ENCODE measurements around the gene THADA. TPM values are rescaled to one million over a fixed set of nuclear protein-coding genes. Genes with fewer than 3 reads are reported as not detected.

Gene THADA
- total RNA-seq, 4 donors from 2014 or later, result 35.7 to 49.2 (median 47.4) TPM

DNA sequence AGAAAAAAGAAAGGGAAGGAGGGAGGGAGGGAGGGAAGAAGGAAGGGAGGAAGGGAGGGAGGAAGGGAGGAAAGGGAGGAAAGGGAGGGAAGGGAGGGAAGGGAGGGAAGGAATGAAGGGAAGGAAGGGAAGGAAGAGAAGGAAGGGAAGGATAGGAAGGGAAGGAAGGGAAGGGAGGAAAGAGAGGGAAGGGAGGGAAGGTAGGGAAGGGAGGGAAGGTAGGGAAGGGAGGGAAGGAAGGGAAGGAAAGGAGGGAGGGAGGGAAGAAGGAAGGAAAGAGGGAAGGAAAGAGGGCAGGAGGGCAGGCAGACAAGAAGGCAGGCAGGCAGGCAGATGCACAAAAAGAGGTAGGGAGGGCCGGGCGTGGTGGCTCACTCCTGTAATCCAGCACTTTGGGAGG is 74.9 kb downstream of the THADA start:
- Histone ChIP-seq H3K9me3 (peaks cover 0 to 7% (median 0%) of the 10 kb centered on the region in 4 donors), H3K4me3 (no peak overlapping the region), H3K27ac (peak overlapping the region in 2 of 4 donors; percentile 42 to 87), H3K36me3 (peaks cover 0 to 8% (median 0%) of the 10 kb centered on the region in 3 donors), H3K4me1 (peaks cover 0 to 63% (median 26%) of the 10 kb centered on the region in 4 donors), H3K27me3 (no peaks in the 10 kb centered on the region)
- no peak for DNase-seq (ENCODE audit: low spot score in 2 of 2)
- TF ChIP-seq, protein P1, sequence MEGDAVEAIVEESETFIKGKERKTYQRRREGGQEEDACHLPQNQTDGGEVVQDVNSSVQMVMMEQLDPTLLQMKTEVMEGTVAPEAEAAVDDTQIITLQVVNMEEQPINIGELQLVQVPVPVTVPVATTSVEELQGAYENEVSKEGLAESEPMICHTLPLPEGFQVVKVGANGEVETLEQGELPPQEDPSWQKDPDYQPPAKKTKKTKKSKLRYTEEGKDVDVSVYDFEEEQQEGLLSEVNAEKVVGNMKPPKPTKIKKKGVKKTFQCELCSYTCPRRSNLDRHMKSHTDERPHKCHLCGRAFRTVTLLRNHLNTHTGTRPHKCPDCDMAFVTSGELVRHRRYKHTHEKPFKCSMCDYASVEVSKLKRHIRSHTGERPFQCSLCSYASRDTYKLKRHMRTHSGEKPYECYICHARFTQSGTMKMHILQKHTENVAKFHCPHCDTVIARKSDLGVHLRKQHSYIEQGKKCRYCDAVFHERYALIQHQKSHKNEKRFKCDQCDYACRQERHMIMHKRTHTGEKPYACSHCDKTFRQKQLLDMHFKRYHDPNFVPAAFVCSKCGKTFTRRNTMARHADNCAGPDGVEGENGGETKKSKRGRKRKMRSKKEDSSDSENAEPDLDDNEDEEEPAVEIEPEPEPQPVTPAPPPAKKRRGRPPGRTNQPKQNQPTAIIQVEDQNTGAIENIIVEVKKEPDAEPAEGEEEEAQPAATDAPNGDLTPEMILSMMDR (IDR thresholded peaks at IDR 0.05), result no peak
- TF ChIP-seq POLR2A (IDR thresholded peaks at IDR 0.05), result no peak
- no peak for TF ChIP-seq EP300 (IDR thresholded peaks at IDR 0.05)
- WGBS, 2 donors, result 96 to 100% methylated on average over 2 of the region's 2 CpGs

DNA sequence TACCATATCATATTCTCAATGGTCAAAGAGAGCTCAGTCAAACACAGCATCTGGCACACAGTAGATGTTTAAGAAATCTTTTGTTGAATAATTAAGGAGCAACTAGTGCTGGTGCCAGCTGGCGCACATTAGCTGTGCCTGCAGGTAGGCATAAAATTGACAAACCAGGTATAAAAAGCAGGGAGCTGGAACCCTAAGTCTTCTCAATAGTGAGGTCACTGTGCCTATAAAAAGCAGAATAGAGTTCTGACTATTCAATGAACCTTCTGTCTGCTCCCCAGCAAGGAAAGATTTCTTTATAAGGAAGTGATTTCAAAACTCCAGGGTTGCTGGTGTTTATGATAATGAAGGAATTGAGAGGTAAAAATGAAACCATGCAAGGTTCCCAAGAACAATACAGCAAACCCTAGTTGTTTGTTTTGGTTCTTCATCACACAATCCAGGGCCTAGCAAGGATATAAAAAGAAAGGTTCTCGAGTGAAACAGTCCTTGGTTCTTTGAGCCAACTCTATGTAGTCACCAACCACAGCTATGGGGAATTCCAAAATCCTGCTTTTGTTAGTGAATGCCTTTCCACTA is 76.1 kb downstream of the THADA start:
- TF ChIP-seq, protein P1 (IDR thresholded peaks at IDR 0.05), result no peak
- TF ChIP-seq EP300 (IDR thresholded peaks at IDR 0.05), result peak; percentile 54 to 72
- WGBS, 2 donors, result 50% methylated on average over 2 of the region's 2 CpGs
- no peak overlapping the region for H3K4me3 ChIP-seq
- no peaks in the 10 kb centered on the region for H3K27me3 ChIP-seq
- H3K36me3 ChIP-seq, result no peaks in the 10 kb centered on the region
- DNase-seq (ENCODE audit: low spot score in 2 of 2), result no peak
- no peaks in the 10 kb centered on the region for H3K9me3 ChIP-seq
- peaks cover 0 to 58% (median 26%) of the 10 kb centered on the region in 4 donors for H3K4me1 ChIP-seq
- peak overlapping the region; percentile 52 to 87 (median 72) for H3K27ac ChIP-seq

DNA sequence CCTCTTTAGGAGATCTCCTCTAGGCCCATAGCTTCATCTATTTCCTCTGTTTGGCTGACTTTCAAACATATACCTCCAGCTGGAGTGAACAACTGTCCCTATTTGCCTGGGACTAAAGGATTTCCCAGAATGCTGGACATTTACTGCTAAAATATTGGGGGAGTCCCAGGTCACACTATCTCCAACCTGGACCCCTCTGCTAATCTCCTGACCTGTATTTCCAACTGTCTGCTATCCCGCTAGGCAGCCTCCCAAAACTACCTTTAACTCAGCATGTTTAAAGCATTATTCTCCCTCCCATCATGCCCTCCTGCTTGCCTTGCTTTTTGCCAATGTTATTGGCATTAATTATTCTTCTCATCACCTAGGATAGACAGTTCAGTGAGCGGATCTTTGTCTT is 77.1 kb downstream of the THADA start:
- H3K27me3 ChIP-seq, result no peaks in the 10 kb centered on the region
- H3K27ac ChIP-seq, result peak overlapping the region in 3 of 4 donors; percentile 59 to 87 (median 85)
- TF ChIP-seq POLR2A (IDR thresholded peaks at IDR 0.05), result no peak
- TF ChIP-seq EP300 (IDR thresholded peaks at IDR 0.05), result no peak
- TF ChIP-seq, protein P1 (IDR thresholded peaks at IDR 0.05), result no peak
- H3K9me3 ChIP-seq, result no peaks in the 10 kb centered on the region
- 97 to 100% methylated on average over 2 of the region's 2 CpGs for WGBS, 2 donors
- no peak overlapping the region for H3K4me3 ChIP-seq
- peaks cover 0 to 52% (median 26%) of the 10 kb centered on the region in 4 donors for H3K4me1 ChIP-seq
- no peaks in the 10 kb centered on the region for H3K36me3 ChIP-seq
- no peak for DNase-seq (ENCODE audit: low spot score in 2 of 2)

DNA sequence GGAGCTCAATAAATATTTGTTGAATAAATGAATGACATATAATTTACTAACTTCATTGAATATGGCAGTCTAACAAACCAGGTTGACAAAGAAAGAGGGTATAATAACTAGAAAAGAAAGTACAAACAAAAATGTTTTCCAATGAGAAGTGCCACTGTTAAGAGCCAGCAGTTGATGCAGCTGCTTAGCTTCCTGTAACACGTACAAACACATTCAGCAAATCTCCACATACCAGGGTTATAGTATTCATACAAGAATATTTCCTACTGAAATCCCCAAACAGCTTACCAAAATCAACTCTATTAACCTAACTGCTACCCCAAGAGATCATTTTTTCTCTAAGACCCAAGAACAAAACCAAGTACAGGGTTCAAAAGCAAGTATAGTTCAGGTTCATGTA is 77.7 kb downstream of the THADA start:
- H3K27ac ChIP-seq, result peak overlapping the region; percentile 11 to 87 (median 72)
- TF ChIP-seq, protein P1 (IDR thresholded peaks at IDR 0.05), result no peak
- TF ChIP-seq POLR2A (IDR thresholded peaks at IDR 0.05) (no peak), EP300 (IDR thresholded peaks at IDR 0.05) (no peak)
- DNase-seq (ENCODE audit: low spot score in 2 of 2), result no peak
- no peaks in the 10 kb centered on the region for H3K9me3 ChIP-seq
- no peaks in the 10 kb centered on the region for H3K27me3 ChIP-seq
- 16 to 33% methylated on average over 1 of the region's 1 CpG for WGBS, 2 donors
- no peak overlapping the region for H3K4me3 ChIP-seq
- H3K36me3 ChIP-seq, result no peaks in the 10 kb centered on the region
- peaks cover 0 to 55% (median 27%) of the 10 kb centered on the region in 4 donors for H3K4me1 ChIP-seq

DNA sequence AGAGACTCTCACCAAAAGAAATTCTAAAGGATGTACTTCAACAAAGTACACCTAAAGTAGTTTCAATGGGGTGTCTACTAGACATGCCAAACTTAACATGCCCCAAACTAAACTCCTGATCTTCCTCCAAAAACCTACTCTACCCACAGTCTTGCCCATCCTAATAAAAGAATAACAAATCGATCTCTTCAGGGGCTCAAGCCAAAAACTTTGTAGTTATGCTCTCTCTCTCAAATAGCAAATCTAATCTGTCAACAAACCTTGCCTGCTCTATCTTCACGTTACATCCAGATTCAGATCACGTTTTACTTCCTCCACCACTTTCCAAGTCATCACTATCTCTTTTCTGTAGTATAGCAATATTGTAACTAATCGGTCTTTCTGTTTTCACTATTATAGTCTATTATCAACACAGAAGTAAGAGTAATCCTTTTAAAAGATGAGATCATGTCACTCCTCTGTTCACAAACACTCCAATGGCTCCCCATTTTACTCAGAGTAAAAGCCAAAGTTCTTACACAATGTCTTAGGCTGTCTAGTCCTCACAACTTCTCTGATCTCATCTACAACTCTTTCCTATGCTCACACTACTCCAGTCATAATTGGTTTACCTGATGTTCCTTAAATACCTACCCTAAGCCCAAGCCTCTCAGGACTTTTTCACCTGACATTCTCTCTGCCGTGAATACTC is 79.9 kb downstream of the THADA start:
- 80 to 83% methylated on average over 5 of the region's 5 CpGs for WGBS, 2 donors
- TF ChIP-seq POLR2A (IDR thresholded peaks at IDR 0.05) (no peak), EP300 (IDR thresholded peaks at IDR 0.05) (no peak)
- TF ChIP-seq, protein P1 (IDR thresholded peaks at IDR 0.05), result no peak
- H3K27me3 ChIP-seq, result no peaks in the 10 kb centered on the region
- no peak overlapping the region for H3K4me3 ChIP-seq
- no peaks in the 10 kb centered on the region for H3K36me3 ChIP-seq
- no peaks in the 10 kb centered on the region for H3K9me3 ChIP-seq
- peaks cover 0 to 66% (median 29%) of the 10 kb centered on the region in 4 donors for H3K4me1 ChIP-seq
- DNase-seq (ENCODE audit: low spot score in 2 of 2), result no peak
- H3K27ac ChIP-seq, result peak overlapping the region in 3 of 4 donors; percentile 59 to 87 (median 85)
